GM18520 (cell line): Measurements from ENCODE around the gene PDZRN3.

Source experiments
- ATAC-seq: cut with Tn5 transposase; IDR thresholded peaks from one replicate; pipeline ENCODE4 v1.9.1; 2021; ENCODE audit not compliant: unreplicated experiment

PDZRN3 gene

DNA sequence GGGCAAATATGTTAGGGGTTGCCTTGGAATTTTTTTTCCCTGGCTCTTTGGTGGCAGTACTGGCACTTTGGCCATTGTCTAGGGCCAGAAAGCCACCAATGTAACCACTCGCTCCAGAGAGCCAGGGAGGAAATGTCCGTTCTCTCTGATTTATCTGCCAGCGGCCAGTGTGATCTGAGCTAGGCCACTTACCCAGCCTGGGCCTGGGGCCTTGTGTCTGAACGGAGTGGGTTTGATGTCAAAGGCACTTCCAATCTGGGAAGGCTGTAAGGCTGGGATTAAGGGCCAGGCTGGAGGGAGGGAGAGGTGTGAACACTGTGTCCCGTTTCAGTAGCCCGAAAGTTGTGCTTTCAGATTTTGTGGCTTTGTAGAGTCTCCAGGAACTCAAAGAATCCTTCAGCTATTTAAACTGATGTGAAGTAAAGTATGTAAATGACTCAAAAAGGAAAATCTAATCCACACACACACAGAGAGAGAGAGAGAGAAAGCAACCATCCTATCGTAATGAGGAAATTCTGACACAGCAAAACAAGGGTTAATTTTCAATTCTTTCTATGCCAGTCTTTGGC lies 271.0 kb downstream of the PDZRN3 start:
- ATAC-seq = no peak

DNA sequence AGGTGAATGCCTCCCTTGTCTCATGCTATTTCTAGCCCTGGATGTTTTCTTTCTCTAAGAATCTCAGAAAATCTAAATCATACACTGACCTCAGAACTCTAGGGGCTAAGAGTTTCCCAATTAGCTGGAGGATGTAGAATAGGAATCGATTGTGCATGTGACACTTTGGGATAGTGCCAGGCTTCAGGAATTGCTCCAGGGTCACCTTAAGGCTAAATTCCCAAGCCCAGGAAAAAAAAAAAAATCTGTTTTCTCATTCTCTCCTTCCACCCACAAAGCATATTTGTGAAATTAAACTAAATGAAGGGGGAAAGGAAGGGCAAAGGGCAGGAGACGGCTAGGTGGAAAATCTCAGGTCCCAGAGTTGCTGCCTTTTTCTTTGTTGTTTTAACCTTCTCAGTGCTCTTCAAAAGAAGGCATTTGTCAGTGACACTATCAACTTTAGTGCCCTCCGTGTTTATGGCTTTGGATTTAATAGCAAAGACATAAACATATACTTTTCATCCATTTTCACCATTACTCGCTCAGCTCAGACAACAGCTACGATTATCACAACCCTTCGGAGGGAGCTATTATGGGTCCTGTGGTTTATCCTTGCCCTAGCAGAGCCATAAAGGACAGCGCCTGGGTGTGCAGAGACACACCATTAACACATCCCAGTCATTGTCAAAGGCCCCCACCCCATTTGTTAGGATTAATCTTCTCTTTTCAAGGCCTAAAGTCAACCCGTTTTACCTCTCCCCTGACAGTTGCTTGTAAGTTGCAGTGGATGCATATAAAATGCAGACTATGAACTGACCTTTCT lies 271.7 kb downstream of the PDZRN3 start:
- no peak for ATAC-seq

GRCh38 chr3:73351423-73352071 lies 273.2 kb downstream of the PDZRN3 start:
- no peak for ATAC-seq

DNA sequence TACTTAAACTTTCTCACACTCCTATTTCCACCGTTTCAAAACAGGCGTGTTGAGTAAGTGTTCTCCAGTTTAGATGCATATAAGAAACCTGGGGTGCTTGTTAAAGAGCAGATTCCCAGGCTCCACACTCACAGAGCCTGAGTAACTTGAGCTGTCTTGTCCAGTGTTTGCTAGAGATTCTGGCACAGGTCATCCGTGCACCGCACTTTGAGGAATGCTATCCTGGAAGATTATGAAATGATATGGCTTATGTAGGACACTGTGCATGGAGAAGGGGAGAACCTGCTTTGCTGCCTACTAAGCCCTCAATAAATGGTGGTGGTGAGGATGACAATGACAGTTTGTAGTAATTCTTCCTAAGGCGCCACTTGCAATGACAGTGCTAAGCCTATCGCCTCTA lies 273.7 kb downstream of the PDZRN3 start:
- ATAC-seq = no peak

DNA sequence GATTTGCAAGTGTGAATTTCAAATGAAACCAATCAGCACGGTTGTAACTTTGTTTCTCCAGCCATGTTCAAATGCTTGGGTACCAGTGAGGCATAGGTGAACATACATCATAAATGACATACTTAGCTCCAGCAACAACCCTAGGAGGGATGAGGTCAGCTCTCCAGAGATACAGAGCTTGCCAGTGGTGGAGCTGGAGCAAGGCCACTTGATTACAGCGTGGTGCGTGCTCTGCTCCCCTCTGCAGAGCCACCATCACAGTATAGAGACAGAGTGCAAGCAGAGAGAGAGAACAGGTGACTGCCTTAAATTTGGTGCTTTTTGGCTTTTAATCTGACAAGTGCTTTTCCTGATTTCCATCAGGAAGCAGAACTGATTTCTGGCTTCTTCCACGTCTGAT lies 275.1 kb downstream of the PDZRN3 start:
- ATAC-seq = no peak

DNA sequence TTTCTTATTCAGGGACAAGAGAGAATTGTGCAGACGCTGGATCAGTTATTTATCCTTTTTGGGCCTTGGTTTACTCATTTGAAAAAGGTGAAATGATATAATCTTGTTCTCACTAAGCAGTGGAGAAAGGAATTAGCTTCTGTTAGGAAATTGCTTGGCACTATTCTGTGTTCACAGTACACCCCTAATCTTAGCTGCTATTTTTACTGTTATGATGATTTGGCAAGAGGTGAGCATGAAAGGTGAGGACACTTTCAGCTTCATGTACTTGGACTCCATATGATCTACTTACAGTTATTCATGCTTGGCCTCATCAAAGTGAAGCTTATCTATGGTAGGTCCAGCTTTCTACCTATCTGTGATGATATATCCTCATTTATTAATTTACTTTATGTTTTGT lies 282.7 kb downstream of the PDZRN3 start:
- ATAC-seq = no peak

DNA sequence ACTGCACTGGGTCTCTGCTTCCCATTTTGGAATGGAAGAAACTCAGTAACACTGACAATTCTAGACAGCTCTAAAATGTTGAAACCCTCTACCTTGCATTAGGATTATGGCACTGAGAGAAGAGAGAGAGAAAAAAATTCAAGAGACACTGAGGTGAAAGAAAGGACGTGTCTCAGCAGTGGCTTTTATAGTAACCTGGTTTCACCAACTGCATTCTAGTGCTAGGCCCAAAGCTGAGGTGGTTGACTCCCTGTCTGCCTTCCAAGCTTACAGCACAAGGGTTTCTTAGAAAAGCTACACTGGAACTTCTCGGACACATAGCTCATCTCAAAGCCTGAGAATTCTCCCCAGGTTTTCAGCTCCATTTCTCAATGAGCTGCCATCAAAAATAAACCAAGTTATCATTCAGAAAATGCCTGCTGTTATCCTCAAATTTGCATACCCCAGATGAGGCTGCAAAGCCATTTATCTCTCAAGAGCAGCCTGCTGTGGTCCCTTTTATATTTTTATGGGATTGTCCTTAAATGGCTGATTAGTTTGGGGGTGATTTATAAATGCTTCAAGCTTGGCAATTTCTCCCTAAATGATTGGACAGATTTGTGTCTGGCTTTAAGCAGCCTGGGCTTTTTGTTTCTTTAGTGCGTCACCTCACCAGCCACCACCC lies 283.3 kb downstream of the PDZRN3 start:
- ATAC-seq = no peak

DNA sequence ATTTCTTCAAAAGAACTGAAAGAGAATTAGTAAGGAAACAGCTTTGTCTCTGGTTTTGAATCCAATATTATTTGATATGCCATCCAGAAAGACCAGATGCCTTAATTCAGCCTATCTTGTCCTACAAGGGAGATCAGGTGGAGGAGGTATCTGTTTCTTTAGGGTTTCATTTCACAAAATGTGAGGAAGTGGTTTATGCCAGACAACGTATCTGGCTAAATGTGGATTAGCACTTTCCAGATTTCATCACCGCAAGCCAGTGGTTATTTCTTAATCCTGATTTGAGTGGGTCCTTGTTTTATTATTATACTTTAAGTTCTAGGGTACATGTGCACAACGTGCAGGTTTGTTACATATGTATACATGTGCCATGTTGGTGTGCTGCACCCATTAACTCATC lies 292.2 kb downstream of the PDZRN3 start:
- ATAC-seq = no peak
